Ecto neural progenitor cell (in vitro differentiated cells): ENCODE results near the gene SHISA7.

Source experiments
- DNase-seq: peaks from one replicate; pipeline ENCODE4 v3.0.0-alpha.2; 2018; ENCODE audit warnings: low spot score

Gene SHISA7

DNA sequence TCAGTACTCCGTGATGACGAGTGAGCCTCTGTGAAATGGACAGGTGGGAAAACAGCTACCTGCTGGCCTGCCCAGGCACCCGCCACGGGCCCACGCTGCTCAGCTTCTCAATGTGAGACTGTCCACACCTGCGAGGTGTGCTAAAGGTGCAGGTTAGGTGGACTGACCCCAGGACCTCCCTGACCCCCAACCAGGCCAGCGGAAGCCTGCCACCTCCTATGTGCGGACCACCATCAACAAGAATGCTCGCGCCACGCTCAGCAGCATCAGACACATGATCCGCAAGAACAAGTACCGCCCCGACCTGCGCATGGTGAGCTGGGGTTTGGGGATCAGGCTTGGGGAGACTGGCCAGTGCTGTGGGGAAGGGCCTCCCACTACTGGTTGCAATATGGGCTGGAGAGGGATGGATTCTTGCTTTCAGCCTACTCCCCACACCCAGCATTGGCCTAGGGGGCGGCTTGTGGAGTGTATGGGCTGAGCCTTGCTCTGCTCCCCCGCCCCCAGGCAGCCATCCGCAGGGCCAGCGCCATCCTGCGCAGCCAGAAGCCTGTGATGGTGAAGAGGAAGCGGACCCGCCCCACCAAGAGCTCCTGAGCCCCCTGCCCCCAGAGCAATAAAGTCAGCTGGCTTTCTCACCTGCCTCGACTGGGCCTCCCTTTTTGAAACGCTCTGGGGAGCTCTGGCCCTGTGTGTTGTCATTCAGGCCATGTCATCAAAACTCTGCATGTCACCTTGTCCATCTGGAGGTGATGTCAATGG lies 55.2 kb downstream of the SHISA7 start:
- no peak for DNase-seq

GRCh38 chr19:55386493-55386971 lies 56.6 kb downstream of the SHISA7 start:
- DNase-seq: no peak

DNA sequence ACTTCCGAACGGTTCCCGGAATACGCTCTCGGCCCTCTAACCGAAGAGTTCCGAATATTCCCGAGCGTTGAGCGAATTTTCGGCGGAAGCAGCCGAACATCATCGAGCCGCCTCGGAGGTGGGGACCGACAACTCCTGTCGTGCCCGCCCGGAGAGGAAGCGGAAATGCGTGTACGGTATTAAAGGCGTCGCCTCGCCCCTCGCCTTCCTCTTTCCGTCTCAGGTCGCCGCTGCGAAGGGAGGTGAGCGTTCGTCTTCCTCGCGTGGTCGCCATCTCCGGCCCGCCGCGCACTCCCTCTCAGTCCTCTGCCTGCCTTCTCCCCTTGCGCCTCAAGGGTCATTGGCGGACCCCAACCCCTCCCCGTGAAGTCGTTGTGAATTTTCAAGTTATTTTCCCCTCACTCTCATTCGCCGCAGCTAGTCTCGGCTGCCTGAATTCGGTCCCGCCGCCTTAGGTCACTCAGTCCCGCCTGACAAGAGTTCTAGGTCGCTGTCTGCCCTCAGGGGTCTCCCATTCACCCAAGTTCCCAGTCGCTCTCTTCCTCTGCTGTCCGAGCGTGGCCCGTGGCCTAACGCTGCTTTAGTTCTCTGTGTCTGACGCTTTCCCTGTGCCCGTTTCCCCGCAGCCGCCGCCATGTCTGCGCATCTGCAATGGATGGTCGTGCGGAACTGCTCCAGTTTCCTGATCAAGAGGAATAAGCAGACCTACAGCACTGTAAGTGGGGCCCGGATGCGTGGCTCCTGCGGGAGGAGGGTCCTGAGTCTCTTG lies 57.2 kb downstream of the SHISA7 start, which contains the start of gene RPL28:
Gene RPL28, plus strand, starts transcription at position 209 of the 769 bp plus-strand sequence. Its CDS starts 426 bp downstream, at position 635.
- DNase-seq: peak; percentile 99

DNA sequence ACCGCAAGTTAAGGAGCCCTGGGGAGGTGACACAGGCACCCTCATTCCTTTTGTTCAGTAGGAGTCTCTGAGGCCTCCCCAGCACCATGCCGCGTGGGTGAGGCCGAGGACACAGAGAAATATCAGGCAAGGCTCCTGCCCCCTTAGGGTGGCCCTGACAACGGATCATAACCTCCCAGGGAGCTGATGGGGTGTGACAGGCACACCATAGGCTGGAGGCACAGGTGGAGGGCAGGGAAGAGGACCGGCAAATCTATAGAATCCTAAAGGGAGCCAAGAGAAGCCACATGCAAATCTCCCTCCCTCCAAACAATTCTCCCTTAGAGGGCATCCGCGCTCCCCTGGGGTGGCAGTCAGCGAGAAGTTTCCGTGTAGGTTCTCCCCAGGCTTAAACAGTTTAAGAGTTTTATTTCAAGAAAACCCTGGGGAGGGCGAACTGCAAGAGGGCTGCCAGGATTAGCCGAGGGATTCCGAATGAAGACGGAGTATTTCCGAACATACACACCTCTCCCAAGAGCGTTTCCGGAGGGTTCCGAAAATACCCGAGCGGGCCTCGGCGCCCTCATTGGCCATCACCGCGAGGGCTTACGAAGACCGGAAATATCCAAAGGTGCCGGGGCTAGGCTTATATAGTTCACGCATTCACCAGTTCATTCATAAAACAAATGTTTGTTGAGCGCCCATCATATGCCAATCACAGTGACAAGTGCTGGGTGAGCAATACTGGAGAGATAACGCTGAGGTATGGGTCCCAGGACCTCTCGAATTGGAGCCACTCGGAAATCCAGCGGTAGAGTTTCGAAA lies 58.0 kb downstream of the SHISA7 start:
- peak; percentile 97 for DNase-seq

DNA sequence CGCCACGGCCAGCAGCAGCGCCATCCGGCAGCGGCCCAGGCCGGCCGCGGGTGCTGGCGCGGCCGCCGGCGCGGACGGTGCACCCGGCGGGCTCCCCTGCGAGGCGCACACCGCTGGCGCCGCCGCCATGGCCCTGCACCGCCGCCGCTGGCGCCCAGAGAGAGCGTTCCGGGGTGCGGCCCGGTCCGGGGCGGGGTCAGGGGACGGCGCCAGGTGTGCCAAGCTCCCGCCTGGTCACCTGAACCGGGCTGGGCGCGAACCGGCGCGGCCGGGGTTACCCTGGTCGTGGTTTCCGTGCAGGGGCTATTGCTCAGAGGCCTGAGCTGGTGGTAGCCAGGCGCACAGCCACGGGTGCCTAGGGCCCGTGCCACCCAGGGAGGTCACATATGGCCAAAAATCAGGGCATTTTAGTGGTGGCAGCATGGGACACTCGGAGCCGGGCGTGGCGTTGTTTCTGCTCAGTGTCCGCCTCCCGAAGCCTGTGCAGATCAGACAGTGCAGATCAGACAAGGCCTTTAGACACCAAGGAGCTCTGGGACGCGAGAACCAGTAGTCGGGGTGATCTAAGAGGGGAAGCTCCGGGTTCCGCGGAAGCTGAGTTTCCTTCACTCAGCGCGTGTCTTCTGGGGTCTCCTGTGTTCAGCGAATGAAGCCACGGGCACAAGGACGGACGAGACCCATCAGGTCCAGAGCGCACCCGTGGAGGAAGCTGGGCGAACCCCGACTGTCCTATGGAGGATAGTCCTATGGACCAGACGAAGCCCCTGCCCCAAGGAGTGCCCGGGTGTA lies 58.8 kb downstream of the SHISA7 start, which contains the start of gene TMEM238:
Gene TMEM238, minus strand, starts transcription at position 162 of the 789 bp plus-strand sequence. Its CDS starts 33 bp downstream, at position 129.
- DNase-seq: peak; percentile 77

- peak; percentile 67 for DNase-seq
These were observed 59.6 kb downstream of the SHISA7 start for GRCh38 chr19:55383279-55384130.

DNA sequence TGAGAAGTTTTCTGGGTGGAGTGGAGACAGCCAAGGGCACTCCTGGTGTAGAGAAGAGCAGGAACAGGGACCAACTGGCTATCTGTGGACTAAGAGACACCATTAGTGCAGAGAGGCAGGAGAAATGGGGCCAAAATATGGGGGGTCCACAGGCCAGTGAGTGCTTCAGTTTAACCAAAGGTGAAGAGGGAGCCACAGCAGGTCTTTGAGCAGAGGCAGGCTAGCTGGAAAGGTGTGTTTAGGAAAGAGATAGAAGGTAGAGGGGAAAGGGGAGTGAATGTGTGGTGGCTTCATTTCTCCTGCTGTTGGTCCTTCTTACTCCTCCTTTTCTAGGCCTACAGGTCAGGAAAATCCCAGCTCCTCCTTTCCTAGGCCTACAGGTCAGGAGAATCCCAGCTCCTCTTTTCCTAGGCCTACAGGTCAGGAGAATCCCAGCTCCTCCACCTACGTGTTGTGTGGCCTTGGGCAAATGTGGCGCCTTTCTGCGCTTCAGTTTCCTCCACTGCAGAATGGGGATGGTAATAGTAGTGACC lies 60.5 kb downstream of the SHISA7 start:
- no peak for DNase-seq

GRCh38 chr19:55382013-55382412 lies 61.1 kb downstream of the SHISA7 start:
- no peak for DNase-seq

- no peak for DNase-seq
These were observed 63.9 kb downstream of the SHISA7 start for GRCh38 chr19:55379174-55379573.
